ENCODE results near the gene TGFBR3L.

The TGFBR3L gene

GRCh38 chr19:7909471-7910067, 5.1 kb upstream of the TGFBR3L start:
- no peaks in the 10 kb centered on the region for H3K9me3 Mint-ChIP-seq
- no peak overlapping the region for H3K27ac Mint-ChIP-seq
- H3K4me3 Mint-ChIP-seq = no peak overlapping the region
- TF ChIP-seq CTCF (IDR thresholded peaks at IDR 0.05) = no peak
- peaks cover 21% of the 10 kb centered on the region for H3K4me1 Mint-ChIP-seq
- peaks cover 15% of the 10 kb centered on the region for H3K27me3 Mint-ChIP-seq (ENCODE audit: low read depth, poor library complexity)
- peaks cover 20% of the 10 kb centered on the region for H3K36me3 Mint-ChIP-seq (ENCODE audit: low read depth)
- no peak for DNase-seq

- Mint-ChIP-seq H3K9me3 (no peaks in the 10 kb centered on the region), H3K4me3 (no peak overlapping the region), H3K4me1 (peaks cover 14% of the 10 kb centered on the region), H3K36me3 (ENCODE audit: low read depth) (peaks cover 20% of the 10 kb centered on the region), H3K27me3 (ENCODE audit: low read depth, poor library complexity) (peaks cover 23% of the 10 kb centered on the region), H3K27ac (no peak overlapping the region)
- no peak for DNase-seq
- TF ChIP-seq CTCF (IDR thresholded peaks at IDR 0.05) = no peak
Observed at GRCh38 chr19:7910321-7911161, 4.1 kb upstream of the TGFBR3L start.

- peaks cover 20% of the 10 kb centered on the region for H3K36me3 Mint-ChIP-seq (ENCODE audit: low read depth)
- no peak overlapping the region for H3K27ac Mint-ChIP-seq
- H3K4me1 Mint-ChIP-seq = peaks cover 9% of the 10 kb centered on the region
- H3K9me3 Mint-ChIP-seq = no peaks in the 10 kb centered on the region
- peaks cover 31% of the 10 kb centered on the region for H3K27me3 Mint-ChIP-seq (ENCODE audit: low read depth, poor library complexity)
- DNase-seq = no peak
- no peak for TF ChIP-seq CTCF (IDR thresholded peaks at IDR 0.05)
- H3K4me3 Mint-ChIP-seq = no peak overlapping the region
Observed at GRCh38 chr19:7911508-7912143, 3.0 kb upstream of the TGFBR3L start.

GRCh38 chr19:7912144-7912696, 2.4 kb upstream of the TGFBR3L start:
- no peak for DNase-seq
- no peaks in the 10 kb centered on the region for H3K9me3 Mint-ChIP-seq
- peaks cover 37% of the 10 kb centered on the region for H3K27me3 Mint-ChIP-seq (ENCODE audit: low read depth, poor library complexity)
- H3K4me1 Mint-ChIP-seq = peaks cover 13% of the 10 kb centered on the region
- no peak overlapping the region for H3K4me3 Mint-ChIP-seq
- peaks cover 20% of the 10 kb centered on the region for H3K36me3 Mint-ChIP-seq (ENCODE audit: low read depth)
- no peak for TF ChIP-seq CTCF (IDR thresholded peaks at IDR 0.05)
- no peak overlapping the region for H3K27ac Mint-ChIP-seq

- Mint-ChIP-seq H3K9me3 (no peaks in the 10 kb centered on the region), H3K4me3 (no peak overlapping the region), H3K27ac (peak overlapping the region; percentile 61), H3K36me3 (ENCODE audit: low read depth) (peaks cover 20% of the 10 kb centered on the region), H3K4me1 (peaks cover 15% of the 10 kb centered on the region), H3K27me3 (ENCODE audit: low read depth, poor library complexity) (peaks cover 44% of the 10 kb centered on the region)
- DNase-seq = no peak
- TF ChIP-seq CTCF (IDR thresholded peaks at IDR 0.05) = no peak
Observed at GRCh38 chr19:7912697-7913564, 1.7 kb upstream of the TGFBR3L start.

Measured in nephron progenitor cell (in vitro differentiated cells).